ENCODE data around the gene MTA1.
A peak's percentile ranks its signal among the peaks of the same experiment; 100 is the strongest.

The MTA1 gene

GRCh38 chr14:105485739-105486162 is 66.1 kb downstream of the MTA1 start:
- DNase-seq (ENCODE audit: low spot score) (no peak), FAIRE-seq (no peak)

DNA sequence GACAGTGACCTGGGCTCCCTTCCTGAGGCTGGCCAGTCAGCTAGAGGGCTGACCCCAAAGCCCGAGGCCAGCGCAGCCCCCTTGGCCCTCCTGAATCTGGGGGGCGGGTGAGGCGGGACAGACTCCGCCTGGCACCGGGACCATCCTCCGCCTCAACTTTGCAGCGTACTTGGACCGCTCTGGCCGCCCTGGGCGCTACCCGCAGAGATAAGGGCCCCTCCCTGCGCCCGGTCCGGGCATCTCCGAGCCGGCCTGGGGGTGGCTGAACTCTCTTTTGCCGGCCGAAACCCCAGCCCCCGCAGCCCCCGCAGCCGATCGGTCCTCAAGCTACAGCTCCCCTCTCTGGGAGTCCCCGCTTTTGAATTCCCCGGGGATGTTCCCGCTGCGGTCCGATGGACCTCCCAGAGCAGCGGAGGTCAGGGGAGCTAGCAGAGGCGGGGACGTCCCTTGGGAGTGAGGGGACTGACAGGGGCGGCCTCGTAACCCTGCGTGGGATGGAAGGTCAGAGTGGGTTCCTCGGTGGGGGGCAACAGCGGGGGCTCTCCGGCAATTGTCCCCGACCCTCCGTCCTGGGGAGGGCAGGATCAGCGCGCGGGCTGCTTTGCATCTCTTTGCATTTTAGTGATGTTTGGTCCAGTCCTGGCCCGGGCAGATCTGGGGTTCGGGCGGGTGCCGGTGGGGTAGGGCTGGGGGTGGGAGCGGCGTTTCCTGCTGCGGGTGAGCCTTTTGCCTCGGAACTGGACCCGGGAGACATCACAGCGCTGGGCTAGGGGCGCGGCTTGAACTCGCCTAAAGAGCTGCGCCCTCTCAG is 66.7 kb downstream of the MTA1 start, which contains the start of gene CRIP1:
CRIP1 (plus strand) TSS at position 724 of the 811 bp plus-strand sequence. CDS start 374 bp downstream, outside the sequence.
- no peak for DNase-seq (ENCODE audit: low spot score)
- FAIRE-seq, result no peak

- no peak for DNase-seq (ENCODE audit: low spot score)
- FAIRE-seq, result no peak
Observed at GRCh38 chr14:105486974-105487448, 67.4 kb downstream of the MTA1 start.

DNA sequence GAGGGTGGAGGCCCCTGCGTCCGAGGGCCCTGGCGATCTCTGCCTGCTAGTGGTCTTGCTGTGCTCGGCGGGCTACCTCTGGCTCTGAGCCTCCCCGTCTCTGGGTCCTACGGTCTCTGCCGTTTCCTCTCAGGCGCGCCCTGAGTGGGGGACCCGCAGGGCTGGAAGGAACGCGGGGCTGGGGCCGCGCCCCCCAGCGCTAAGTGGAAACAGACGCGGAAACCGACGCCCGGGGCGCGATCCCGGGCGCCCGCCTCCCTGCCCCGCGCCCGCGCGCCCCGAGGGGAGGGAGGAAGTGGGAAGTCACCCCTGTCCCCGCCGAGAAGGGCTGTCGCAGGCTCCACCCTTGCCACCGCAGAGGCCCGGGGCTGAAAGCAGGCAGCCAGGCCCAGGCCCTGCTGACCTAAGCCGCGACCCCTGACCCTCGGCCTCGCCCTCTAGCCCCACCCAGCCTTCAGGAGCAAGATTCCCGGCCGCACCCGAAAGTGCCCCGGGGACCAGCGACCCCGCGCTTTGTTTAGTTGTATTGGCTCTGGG is 67.9 kb downstream of the MTA1 start:
- FAIRE-seq, result no peak
- DNase-seq (ENCODE audit: low spot score), result no peak

DNA sequence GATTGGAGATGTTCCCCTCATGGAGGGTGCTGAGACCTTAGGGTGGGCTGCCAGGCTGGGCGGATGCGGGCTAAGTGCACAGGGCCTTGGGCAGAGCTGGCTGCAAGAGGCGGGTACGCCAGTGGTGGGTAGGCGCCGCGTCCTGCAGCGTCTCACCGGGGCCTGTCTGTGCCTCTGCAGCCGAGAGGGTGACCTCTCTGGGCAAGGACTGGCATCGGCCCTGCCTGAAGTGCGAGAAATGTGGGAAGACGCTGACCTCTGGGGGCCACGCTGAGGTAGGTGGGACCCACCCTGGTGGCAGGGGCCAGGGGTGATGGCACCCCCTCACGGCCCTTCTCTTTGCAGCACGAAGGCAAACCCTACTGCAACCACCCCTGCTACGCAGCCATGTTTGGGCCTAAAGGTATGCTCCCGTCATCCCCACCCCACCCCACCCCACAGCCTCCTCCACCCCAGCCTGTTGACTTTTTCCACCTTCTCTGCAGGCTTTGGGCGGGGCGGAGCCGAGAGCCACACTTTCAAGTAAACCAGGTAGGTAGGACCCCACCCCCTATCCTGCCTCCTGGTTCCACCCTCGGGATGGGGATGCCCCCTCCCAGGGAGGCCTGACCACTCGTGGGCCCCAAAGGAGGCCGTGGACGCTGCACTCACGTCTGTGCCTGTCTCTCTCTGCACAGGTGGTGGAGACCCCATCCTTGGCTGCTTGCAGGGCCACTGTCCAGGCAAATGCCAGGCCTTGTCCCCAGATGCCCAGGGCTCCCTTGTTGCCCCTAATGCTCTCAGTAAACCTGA is 68.6 kb downstream of the MTA1 start:
- no peak for FAIRE-seq
- no peak for DNase-seq (ENCODE audit: low spot score)

DNA sequence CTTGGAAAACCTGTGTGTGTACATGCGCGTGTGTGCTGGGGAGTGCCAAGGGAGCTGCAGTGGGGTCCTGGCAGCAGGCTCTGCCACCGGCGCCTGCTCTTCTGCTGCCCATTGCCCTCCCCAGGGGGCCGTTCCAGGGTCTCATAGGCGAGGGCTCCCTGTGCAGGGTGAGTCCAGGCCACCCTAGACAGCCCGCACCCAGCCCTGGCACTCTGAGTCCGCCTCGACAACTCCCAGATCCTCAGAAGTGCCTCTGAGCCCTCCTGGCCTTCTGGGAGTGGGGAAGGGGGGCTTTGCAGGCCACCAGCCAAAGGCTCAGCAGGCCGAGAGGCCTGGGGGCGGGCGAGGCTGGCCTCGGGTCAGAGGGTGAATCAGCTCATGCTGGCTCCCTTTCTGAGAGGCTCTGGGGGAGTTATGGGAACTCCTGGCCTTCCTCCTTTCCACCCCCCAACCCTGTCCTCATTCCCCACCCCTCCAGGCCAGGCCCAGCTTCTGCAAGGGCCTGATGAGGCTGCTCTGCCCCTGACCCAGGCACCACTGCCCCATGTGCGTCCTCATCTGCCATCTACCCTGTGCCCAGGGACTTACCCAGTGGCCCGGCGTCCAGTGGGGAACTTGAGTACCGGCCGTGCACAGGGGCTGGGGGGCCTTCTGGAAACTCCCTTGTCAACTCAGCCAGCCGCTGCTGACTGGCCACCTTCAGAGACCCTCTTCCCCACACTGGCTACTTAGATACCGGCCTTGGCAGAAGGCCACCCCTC is 69.3 kb downstream of the MTA1 start:
- FAIRE-seq (no peak), DNase-seq (ENCODE audit: low spot score) (no peak)

- peak; percentile 52 for DNase-seq (ENCODE audit: low spot score)
- no peak for FAIRE-seq
Observed at GRCh38 chr14:105489542-105490266, 70.1 kb downstream of the MTA1 start.

DNA sequence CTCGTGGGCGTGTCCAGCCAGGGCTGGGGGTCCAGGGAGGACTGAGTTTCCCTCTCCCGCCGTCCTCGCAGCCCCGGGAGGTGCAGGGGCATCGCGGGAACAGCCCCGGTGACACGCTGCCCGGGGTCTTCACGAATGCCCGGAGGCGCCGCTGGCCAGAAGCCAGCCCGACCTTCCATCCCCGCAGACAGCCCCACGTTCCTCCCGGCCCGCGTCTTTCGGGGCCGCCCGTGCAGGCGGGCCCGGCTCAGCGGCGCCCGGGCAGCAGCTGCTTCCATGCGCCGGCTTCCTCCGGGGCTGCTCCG is 70.6 kb downstream of the MTA1 start:
- FAIRE-seq, result no peak

DNA sequence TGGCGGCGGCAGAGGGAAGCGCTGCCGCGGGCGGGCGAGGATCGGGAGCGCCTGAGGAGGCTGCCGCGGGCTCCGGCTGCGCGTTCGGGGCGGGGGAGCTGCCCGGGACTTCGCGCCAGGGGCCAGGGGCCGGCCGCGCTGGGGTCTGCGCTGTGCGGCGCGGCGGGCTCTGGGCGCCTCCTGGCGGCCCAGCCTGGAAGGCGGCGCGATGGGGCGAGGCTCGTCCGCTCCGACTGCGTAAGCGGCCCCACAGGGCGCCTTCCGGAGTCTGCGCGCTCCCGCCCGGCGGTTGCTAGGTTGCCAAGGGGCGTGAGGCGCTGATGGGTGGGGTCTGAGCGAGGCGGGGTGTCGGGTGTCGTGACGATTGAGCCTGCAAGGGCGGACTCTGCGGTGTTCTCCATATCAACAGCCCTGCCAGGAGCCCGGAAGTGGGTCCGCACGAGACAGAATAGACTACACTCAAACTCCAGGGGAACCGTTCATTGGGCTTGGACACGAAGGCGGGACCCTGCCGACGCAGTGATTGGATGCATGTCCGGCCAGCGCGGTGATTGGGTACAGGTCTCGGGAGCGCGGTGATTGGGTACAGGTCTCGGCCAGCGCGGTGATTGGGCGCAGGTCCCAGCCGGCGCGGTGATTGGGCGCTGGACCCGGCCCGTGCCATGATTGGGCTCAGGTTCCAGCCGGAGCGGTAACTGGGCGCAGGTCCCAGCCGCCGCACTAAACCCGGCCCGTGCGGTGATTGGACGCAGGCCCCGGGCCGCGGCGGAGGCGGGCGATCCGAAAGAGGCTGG is 71.1 kb downstream of the MTA1 start, which contains the start of gene TEDC1:
TEDC1 (plus strand) TSS at position 675 of the 794 bp plus-strand sequence. CDS start 130 bp downstream, outside the sequence.
- DNase-seq (ENCODE audit: low spot score) (peak; percentile 98), FAIRE-seq (peak; percentile 86)

More for the DNA sequence above, 70.6 kb downstream of the MTA1 start:
- no peak for DNase-seq (ENCODE audit: low spot score)

DNA sequence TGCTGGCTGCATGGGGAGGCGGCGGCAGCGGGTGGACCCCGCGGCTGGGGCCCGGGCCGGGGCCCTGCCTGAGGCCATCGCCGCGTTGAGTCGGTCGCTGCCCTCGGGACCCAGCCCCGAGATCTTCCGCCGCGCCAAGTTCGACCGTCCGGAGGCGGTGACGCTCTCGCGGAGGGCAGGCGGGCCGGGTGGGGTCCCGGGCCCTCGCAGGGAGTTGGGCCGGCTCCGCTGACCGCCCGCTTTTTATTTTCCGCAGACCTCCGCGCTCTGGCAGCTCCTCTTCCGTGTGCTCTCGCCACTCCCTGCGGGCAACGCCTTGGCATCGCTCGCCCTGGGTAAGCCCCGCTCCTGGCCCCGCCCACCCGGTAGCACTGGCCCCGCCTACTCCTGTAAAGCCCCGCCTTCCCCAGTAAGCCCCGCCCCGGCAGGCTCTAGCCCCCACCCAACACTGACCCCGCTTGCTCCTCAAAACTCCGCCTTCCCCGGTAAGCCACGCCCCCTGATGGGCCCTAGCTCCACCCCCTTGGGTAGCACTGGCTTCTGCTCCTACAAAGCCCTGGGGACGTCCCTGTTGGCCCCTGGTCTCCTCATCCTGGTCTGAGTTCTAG is 71.8 kb downstream of the MTA1 start:
- peak; percentile 37 for DNase-seq (ENCODE audit: low spot score)

GRCh38 chr14:105492031-105492970 is 72.7 kb downstream of the MTA1 start:
- FAIRE-seq, result no peak
- DNase-seq (ENCODE audit: low spot score), result no peak

More for the DNA sequence above, 71.8 kb downstream of the MTA1 start:
- FAIRE-seq, result no peak

DNA sequence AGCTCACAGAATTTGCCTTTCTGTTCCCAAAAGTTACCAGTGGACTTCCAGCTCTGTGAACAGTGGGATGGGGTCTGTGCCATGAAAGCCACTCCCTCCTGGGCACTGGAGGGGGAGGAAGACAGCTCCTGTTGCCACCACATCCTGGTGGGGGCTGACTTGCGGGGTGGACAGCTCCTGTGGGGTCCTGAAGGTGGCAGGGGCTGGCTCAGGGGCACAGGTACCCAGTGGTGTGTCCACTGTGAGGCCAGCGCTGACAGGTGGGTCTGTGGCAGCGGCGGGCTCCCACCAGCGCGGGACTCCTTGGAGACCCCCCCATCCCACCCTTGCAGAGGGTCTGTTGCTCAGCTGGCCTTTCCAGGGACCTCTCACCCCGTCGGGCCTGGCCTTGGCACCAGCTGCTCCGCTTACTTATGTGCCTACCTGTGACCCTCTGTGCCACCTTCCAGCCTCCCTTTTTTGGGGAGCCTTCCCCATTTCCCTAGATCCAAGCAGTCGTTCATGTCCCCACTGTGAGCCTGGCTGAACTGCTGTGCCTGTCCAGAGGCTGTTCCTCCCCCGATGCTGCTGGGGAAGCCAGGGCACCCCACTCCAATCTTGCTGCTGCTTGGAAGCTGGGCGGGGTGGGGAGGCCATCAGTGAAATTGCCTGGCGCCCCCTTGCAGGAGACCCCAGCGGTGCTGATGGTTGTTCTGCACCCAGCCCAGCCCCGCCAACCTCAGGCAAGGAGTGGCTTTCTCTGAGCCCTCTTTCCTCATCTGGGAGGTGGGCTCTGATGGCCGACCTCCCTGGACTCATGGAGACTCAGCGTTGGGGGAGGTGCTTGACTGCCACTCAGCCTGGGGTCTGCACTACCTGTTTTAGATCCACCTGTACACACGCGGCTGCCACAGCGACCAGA is 73.6 kb downstream of the MTA1 start:
- FAIRE-seq (no peak), DNase-seq (ENCODE audit: low spot score) (no peak)

DNA sequence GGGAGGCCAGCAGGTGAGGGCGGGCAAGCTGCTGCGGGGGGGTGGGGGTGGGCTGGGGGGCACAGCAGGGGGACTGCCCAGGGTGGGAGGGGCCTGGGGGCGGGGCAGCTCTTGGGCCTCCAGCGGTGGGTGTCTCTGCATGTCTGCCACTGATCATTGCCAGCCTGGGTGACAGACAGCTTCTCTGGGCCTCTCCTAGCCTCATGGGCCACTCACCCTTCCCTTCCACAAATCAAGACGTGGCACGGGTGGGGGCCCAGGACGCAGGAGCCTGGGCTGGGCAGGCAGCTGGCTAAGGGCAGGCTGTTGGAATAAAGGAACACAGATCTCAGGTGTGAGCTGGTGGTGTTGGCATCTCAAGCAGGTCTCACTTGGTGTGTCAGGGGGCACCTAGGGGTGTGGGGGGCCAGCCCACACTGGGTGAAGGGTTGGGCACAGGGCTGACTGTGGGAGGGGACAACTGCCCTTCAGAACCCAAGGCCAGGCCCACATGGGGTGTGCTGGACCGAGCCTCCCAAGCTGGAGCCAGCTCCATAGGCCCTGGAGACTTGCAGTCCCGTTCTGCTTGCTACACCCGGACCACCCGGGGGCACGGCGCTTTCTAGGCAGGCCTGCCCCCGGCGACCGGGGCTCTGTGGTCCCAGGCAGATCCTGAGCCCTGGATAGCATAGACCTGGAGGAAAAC is 74.4 kb downstream of the MTA1 start:
- no peak for DNase-seq (ENCODE audit: low spot score)
- no peak for FAIRE-seq

DNA sequence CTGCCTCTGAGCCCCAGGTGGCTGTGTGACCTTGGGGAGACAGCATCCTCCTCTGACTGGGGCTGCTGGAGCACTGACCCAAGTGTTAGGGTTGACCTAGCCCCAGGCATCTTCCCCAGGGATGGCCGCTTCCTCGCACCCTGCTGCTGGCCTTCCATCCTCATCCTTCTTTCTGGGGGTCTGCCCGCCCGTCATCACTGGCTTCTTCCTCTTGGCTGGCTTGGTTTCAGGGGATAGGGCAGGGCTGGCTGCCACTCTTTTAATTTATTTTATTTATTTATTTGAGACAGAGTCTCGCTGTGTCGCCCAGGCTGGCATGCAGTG is 74.9 kb downstream of the MTA1 start:
- no peak for FAIRE-seq
- DNase-seq (ENCODE audit: low spot score), result no peak

DNA sequence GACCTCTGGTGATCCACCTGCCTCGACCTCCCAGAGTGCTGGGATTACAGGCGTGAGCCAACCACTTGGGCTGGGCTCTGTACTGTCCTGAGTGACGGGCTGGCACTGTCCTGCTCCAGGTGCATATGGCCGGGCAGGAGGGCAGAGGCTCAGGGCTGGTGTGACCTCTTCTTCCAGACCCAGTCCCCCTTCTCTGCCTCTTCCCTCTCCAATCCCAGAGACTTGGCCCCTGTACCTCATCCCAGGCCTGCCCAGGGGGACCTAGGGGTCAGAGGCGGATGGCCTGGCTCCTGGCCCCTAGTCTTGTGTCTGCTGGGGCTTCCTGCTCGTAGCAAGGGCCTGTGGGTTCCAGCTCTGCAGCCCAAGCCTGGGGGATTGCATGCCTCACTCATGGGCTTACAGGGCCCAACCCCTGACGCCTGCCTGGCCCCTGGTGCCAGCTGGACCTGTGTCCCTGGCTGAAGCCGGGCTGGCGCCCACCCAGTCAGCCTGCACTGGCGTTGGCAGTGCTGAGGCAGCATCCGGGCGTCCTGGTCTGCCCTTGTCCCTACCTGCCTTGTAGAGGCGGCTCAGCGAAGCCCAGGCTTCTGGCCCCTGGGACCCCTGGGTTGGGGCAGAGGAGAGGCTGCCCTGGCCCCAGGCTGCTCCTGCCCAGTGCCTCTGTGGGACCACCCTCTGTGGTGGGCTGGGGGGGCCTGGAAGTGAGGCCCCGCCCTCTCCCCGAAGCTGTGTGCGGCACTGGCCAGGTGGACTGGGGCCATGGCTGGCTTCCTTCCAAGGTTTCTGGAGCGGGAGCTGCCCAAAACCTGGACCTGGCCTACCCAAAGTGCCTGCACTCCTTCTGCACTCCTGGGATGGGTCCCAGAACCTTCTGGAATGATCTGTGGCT is 75.7 kb downstream of the MTA1 start:
- DNase-seq (ENCODE audit: low spot score) (no peak), FAIRE-seq (no peak)

All from RCC 7860 (cell line).